Measurements from ENCODE around the gene EIF4A3. TPM values are rescaled to one million over a fixed set of nuclear protein-coding genes. Genes with fewer than 3 reads are reported as not detected.

The EIF4A3 gene
- total RNA-seq, 1 experiment from 2014 or later = 190 TPM

DNA sequence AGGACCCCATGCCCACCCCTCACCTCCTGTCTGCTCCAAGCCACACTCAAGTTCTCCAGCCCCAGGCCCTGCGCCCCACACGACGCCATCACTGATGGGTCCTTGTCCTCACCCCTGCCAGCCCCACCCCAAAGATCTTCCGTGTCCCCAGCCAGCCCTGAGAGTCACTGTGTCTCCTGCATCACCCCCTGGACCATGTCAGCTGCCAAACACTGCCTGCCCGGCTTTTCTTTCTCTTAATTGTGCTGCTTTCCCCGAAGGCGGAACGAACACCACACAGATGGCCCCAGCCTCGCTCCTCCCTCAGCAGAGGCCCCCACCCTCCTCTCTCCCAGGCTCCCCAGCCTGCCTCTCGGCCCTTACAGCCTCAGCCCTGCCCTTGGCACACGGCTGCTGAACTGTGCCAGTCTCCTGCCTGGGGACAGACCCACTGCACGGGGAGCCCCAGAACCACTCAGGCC is 50.3 kb downstream of the EIF4A3 start:
- CTCF ChIA-PET = no interaction called here

GRCh38 chr17:80095844-80096475 is 51.0 kb downstream of the EIF4A3 start:
- no TSS peak for BruUV-seq (replicated peaks)
- Histone ChIP-seq H3K4me3 (ENCODE audit: low read depth, low read length) (no peak overlapping the region), H3K36me3 (ENCODE audit: control insufficient read depth, insufficient read depth, low read length) (no peaks in the 10 kb centered on the region), H3K27me3 (replicated peaks; ENCODE audit: control insufficient read depth, insufficient read depth, low read length) (no peaks in the 10 kb centered on the region; the same call in 1 of the 2 replicates), H3K4me1 (0 out of 2 replicates have a peak, but pooled peaks cover 3% of the 10 kb centered on the region), H3K9me3 (no peaks in the 10 kb centered on the region)
- Mint-ChIP-seq H3K4me3 (ENCODE audit: unreplicated experiment) (no peak overlapping the region), H3K36me3 (ENCODE audit: insufficient read depth, unreplicated experiment) (no peaks in the 10 kb centered on the region), H3K27ac (ENCODE audit: unreplicated experiment) (no peak overlapping the region), H3K27me3 (ENCODE audit: insufficient read depth, unreplicated experiment) (no peaks in the 10 kb centered on the region), H3K9me3 (ENCODE audit: unreplicated experiment) (no peaks in the 10 kb centered on the region), H3K4me1 (ENCODE audit: low read depth, unreplicated experiment) (no peaks in the 10 kb centered on the region)
- ChIA-PET CTCF (no interaction called here), POLR2A (no interaction called here)
- DNase-seq = no peak
- TF ChIP-seq, protein P1, sequence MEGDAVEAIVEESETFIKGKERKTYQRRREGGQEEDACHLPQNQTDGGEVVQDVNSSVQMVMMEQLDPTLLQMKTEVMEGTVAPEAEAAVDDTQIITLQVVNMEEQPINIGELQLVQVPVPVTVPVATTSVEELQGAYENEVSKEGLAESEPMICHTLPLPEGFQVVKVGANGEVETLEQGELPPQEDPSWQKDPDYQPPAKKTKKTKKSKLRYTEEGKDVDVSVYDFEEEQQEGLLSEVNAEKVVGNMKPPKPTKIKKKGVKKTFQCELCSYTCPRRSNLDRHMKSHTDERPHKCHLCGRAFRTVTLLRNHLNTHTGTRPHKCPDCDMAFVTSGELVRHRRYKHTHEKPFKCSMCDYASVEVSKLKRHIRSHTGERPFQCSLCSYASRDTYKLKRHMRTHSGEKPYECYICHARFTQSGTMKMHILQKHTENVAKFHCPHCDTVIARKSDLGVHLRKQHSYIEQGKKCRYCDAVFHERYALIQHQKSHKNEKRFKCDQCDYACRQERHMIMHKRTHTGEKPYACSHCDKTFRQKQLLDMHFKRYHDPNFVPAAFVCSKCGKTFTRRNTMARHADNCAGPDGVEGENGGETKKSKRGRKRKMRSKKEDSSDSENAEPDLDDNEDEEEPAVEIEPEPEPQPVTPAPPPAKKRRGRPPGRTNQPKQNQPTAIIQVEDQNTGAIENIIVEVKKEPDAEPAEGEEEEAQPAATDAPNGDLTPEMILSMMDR (IDR thresholded peaks at IDR 0.05; ENCODE audit: insufficient read depth in 1 of 2, low read depth in 1 of 2, low read length in 1 of 2, severe bottlenecking in 1 of 2, unreplicated experiment in 1 of 2) = no peak
- intact Hi-C loops (cut with micrococcal nuclease; ENCODE audit: unreplicated experiment) = no loop called here

More for the DNA sequence above, 50.3 kb downstream of the EIF4A3 start:
- no peak overlapping the region for H3K4me3 ChIP-seq (ENCODE audit: low read depth, low read length)
- Mint-ChIP-seq H3K27me3 (ENCODE audit: insufficient read depth, unreplicated experiment) (no peaks in the 10 kb centered on the region), H3K4me1 (ENCODE audit: low read depth, unreplicated experiment) (no peaks in the 10 kb centered on the region), H3K36me3 (ENCODE audit: insufficient read depth, unreplicated experiment) (peaks cover 1% of the 10 kb centered on the region), H3K4me3 (ENCODE audit: unreplicated experiment) (no peak overlapping the region), H3K27ac (ENCODE audit: unreplicated experiment) (no peak overlapping the region), H3K9me3 (ENCODE audit: unreplicated experiment) (no peaks in the 10 kb centered on the region)
- 0 out of 2 replicates have a peak, but pooled peaks cover 3% of the 10 kb centered on the region for H3K4me1 ChIP-seq
- TF ChIP-seq, protein P1 (IDR thresholded peaks at IDR 0.05; ENCODE audit: insufficient read depth in 1 of 2, low read depth in 1 of 2, low read length in 1 of 2, severe bottlenecking in 1 of 2, unreplicated experiment in 1 of 2) = no peak
- no peaks in the 10 kb centered on the region; the same call in 1 of the 2 replicates for H3K27me3 ChIP-seq (replicated peaks; ENCODE audit: control insufficient read depth, insufficient read depth, low read length)
- no TSS peak for BruUV-seq (replicated peaks)
- no peaks in the 10 kb centered on the region for H3K36me3 ChIP-seq (ENCODE audit: control insufficient read depth, insufficient read depth, low read length)
- no peaks in the 10 kb centered on the region for H3K9me3 ChIP-seq
- POLR2A ChIA-PET = no interaction called here
- intact Hi-C loops (cut with micrococcal nuclease; ENCODE audit: unreplicated experiment) = no loop called here
- DNase-seq = no peak

- no peaks in the 10 kb centered on the region for H3K27me3 Mint-ChIP-seq (ENCODE audit: insufficient read depth, unreplicated experiment)
- H3K4me1 ChIP-seq = no peaks in the 10 kb centered on the region
- ChIA-PET CTCF (no interaction called here), POLR2A (no interaction called here)
- H3K36me3 ChIP-seq (ENCODE audit: control insufficient read depth, insufficient read depth, low read length) = no peaks in the 10 kb centered on the region
- no peaks in the 10 kb centered on the region for H3K36me3 Mint-ChIP-seq (ENCODE audit: insufficient read depth, unreplicated experiment)
- H3K27ac Mint-ChIP-seq (ENCODE audit: unreplicated experiment) = no peak overlapping the region
- H3K4me1 Mint-ChIP-seq (ENCODE audit: low read depth, unreplicated experiment) = no peaks in the 10 kb centered on the region
- no peak overlapping the region for H3K4me3 Mint-ChIP-seq (ENCODE audit: unreplicated experiment)
- no peaks in the 10 kb centered on the region for H3K9me3 Mint-ChIP-seq (ENCODE audit: unreplicated experiment)
- no peak for DNase-seq
- no peak overlapping the region for H3K4me3 ChIP-seq (ENCODE audit: low read depth, low read length)
- H3K9me3 ChIP-seq = no peaks in the 10 kb centered on the region
- TF ChIP-seq, protein P1 (IDR thresholded peaks at IDR 0.05; ENCODE audit: insufficient read depth in 1 of 2, low read depth in 1 of 2, low read length in 1 of 2, severe bottlenecking in 1 of 2, unreplicated experiment in 1 of 2) = no peak
- BruUV-seq (replicated peaks) = no TSS peak
- H3K27me3 ChIP-seq (replicated peaks; ENCODE audit: control insufficient read depth, insufficient read depth, low read length) = no peaks in the 10 kb centered on the region; the same call in 1 of the 2 replicates
- intact Hi-C loops (cut with micrococcal nuclease; ENCODE audit: unreplicated experiment) = no loop called here
Observed at GRCh38 chr17:80095038-80095843, 51.7 kb downstream of the EIF4A3 start.
